Measurements from ENCODE around the gene GFOD2. TPM values are rescaled to one million over a fixed set of nuclear protein-coding genes. Genes with fewer than 3 reads are reported as not detected.

GFOD2 gene
- total and polyA plus RNA-seq, 2 of the 13 experiments (the other 11 are each of a cell fraction or from before 2014, with no cell fraction given), result 11.1 to 17.2 TPM

DNA sequence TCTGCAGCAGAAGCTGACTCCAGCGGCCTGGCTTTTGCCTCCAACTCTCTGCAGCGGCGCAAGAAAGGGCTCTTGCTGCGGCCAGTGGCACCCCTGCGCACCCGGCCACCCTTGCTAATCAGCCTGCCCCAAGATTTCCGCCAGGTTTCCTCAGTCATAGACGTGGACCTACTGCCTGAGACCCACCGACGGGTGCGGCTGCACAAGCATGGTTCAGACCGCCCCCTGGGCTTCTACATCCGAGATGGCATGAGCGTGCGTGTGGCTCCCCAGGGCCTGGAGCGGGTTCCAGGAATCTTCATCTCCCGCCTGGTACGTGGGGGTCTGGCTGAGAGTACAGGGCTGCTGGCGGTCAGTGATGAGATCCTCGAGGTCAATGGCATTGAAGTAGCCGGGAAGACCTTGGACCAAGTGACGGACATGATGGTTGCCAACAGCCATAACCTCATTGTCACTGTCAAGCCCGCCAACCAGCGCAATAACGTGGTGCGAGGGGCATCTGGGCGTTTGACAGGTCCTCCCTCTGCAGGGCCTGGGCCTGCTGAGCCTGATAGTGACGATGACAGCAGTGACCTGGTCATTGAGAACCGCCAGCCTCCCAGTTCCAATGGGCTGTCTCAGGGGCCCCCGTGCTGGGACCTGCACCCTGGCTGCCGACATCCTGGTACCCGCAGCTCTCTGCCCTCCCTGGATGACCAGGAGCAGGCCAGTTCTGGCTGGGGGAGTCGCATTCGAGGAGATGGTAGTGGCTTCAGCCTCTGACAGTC is 57.0 kb downstream of the GFOD2 start (continued):
- TF ChIP-seq, protein P1, sequence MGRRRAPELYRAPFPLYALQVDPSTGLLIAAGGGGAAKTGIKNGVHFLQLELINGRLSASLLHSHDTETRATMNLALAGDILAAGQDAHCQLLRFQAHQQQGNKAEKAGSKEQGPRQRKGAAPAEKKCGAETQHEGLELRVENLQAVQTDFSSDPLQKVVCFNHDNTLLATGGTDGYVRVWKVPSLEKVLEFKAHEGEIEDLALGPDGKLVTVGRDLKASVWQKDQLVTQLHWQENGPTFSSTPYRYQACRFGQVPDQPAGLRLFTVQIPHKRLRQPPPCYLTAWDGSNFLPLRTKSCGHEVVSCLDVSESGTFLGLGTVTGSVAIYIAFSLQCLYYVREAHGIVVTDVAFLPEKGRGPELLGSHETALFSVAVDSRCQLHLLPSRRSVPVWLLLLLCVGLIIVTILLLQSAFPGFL (CRISPR knock-in tag; IDR thresholded peaks at IDR 0.05), result no peak
- TF ChIP-seq ZNF672 (CRISPR knock-in tag; IDR thresholded peaks at IDR 0.05) (no peak), ZNF772 (CRISPR knock-in tag; IDR thresholded peaks at IDR 0.05) (no peak), ZNF878 (CRISPR knock-in tag; IDR thresholded peaks at IDR 0.05) (no peak), HNRNPUL1 (IDR thresholded peaks at IDR 0.05; ENCODE audit: low read depth, low read length) (no peak), MTA1 (CRISPR knock-in tag; IDR thresholded peaks at IDR 0.05; ENCODE audit: borderline replicate concordance) (0 out of 2 replicates have a peak, but pooled peaks have one; percentile 23), HDAC2 (CRISPR knock-in tag; IDR thresholded peaks at IDR 0.05) (no peak)
- TF ChIP-seq, protein P2, sequence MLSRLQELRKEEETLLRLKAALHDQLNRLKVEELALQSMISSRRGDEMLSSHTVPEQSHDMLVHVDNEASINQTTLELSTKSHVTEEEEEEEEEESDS (CRISPR knock-in tag; IDR thresholded peaks at IDR 0.05; ENCODE audit: borderline replicate concordance), result no peak
- TF ChIP-seq, protein P3, sequence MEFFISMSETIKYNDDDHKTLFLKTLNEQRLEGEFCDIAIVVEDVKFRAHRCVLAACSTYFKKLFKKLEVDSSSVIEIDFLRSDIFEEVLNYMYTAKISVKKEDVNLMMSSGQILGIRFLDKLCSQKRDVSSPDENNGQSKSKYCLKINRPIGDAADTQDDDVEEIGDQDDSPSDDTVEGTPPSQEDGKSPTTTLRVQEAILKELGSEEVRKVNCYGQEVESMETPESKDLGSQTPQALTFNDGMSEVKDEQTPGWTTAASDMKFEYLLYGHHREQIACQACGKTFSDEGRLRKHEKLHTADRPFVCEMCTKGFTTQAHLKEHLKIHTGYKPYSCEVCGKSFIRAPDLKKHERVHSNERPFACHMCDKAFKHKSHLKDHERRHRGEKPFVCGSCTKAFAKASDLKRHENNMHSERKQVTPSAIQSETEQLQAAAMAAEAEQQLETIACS (CRISPR knock-in tag; IDR thresholded peaks at IDR 0.05), result no peak
- TF ChIP-seq, protein P4, sequence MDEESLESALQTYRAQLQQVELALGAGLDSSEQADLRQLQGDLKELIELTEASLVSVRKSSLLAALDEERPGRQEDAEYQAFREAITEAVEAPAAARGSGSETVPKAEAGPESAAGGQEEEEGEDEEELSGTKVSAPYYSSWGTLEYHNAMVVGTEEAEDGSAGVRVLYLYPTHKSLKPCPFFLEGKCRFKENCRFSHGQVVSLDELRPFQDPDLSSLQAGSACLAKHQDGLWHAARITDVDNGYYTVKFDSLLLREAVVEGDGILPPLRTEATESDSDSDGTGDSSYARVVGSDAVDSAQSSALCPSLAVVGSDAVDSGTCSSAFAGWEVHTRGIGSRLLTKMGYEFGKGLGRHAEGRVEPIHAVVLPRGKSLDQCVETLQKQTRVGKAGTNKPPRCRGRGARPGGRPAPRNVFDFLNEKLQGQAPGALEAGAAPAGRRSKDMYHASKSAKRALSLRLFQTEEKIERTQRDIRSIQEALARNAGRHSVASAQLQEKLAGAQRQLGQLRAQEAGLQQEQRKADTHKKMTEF (CRISPR knock-in tag; IDR thresholded peaks at IDR 0.05), result no peak
